Neuronal stem cell (in vitro differentiated cells): ENCODE measurements around the gene AIDA.

Experiments used
- DNase-seq: peaks from one replicate; pipeline ENCODE4 v3.0.0-alpha.2; 2013; ENCODE audit warnings: low spot score
- H2AFZ ChIP-seq: one replicate; pipeline ENCODE4 v1.6.1; 2013; ENCODE audit warnings: mild to moderate bottlenecking, low read length, inconsistent platforms
- H2AK5ac ChIP-seq: 2 replicates; pipeline ENCODE4 v1.6.1; 2013; ENCODE audit warnings: low read depth, mild to moderate bottlenecking, inconsistent platforms, low read length, moderate library complexity, mixed read lengths
- H2BK120ac ChIP-seq: 2 replicates; pipeline ENCODE4 v1.6.1; 2013; ENCODE audit warnings: low read depth, mild to moderate bottlenecking, inconsistent platforms, low read length, moderate library complexity, mixed read lengths
- H2BK12ac ChIP-seq: one replicate; pipeline ENCODE4 v1.6.1; 2013; ENCODE audit warnings: low read length, inconsistent platforms
- H2BK15ac ChIP-seq: 2 replicates; pipeline ENCODE4 v1.6.1; 2013; ENCODE audit warnings: mild to moderate bottlenecking, low read length, inconsistent platforms, mixed read lengths
- H2BK5ac ChIP-seq: one replicate; pipeline ENCODE4 v1.6.1; 2013; ENCODE audit warnings: inconsistent platforms, mild to moderate bottlenecking, low read length, moderate library complexity
- H3K14ac ChIP-seq: one replicate; pipeline ENCODE4 v1.6.1; 2013; ENCODE audit warnings: low read length, inconsistent platforms
- H3K18ac ChIP-seq: 2 replicates; pipeline ENCODE4 v1.6.1; 2013; ENCODE audit warnings: low read length, inconsistent platforms
- H3K23ac ChIP-seq: 2 replicates; pipeline ENCODE4 v1.6.1; 2013; ENCODE audit warnings: low read depth, mild to moderate bottlenecking, mixed read lengths, low read length, inconsistent platforms; ENCODE audit not compliant: poor library complexity
- H3K27ac ChIP-seq: replicated peaks from 3 replicates; pipeline ENCODE4 v1.5.1; 2013; ENCODE audit warnings: low read length, inconsistent platforms
- H3K27me3 ChIP-seq, 3 experiments: 2 replicates each; pipeline ENCODE4 v1.6.1; 2013; ENCODE audit warnings: low read length in 3 of 3, mild to moderate bottlenecking in 2 of 3, inconsistent platforms in 1 of 3, low read depth in 1 of 3, mixed read lengths in 1 of 3, moderate library complexity in 1 of 3; ENCODE audit not compliant: control insufficient read depth in 3 of 3, insufficient read depth in 3 of 3
- H3K36me3 ChIP-seq, 2 donors: replicated peaks in 1 of 2; 2 replicates each; pipeline ENCODE4 v1.6.1; 2013; ENCODE audit warnings: low read length in 2 of 2; ENCODE audit not compliant: control insufficient read depth in 2 of 2, insufficient read depth in 2 of 2
- H3K4ac ChIP-seq: 2 replicates; pipeline ENCODE4 v1.6.1; 2013; ENCODE audit warnings: inconsistent platforms, mild to moderate bottlenecking, low read length, moderate library complexity
- H3K4me1 ChIP-seq, 2 donors: 1 replicate in 1 of 2; 2 replicates in 1 of 2; pipeline ENCODE4 v1.6.1; 2013; ENCODE audit warnings: low read length in 2 of 2, low read depth in 1 of 2; ENCODE audit not compliant: control insufficient read depth in 2 of 2, insufficient read depth in 1 of 2
- H3K4me2 ChIP-seq: one replicate; pipeline ENCODE4 v1.6.1; 2013; ENCODE audit warnings: mild to moderate bottlenecking, low read length, inconsistent platforms; ENCODE audit not compliant: insufficient read depth, poor library complexity, severe bottlenecking
- H3K4me3 ChIP-seq, 2 donors: 2 replicates each; pipeline ENCODE4 v1.5.1; 2013; ENCODE audit warnings: low read length in 2 of 2, mild to moderate bottlenecking in 2 of 2, inconsistent platforms in 1 of 2, moderate library complexity in 1 of 2
- H3K79me1 ChIP-seq: one replicate; pipeline ENCODE4 v1.6.1; 2013; ENCODE audit warnings: low read depth, mild to moderate bottlenecking, inconsistent platforms, low read length, moderate library complexity
- H3K9ac ChIP-seq: one replicate; pipeline ENCODE4 v1.6.1; 2013; ENCODE audit warnings: mild to moderate bottlenecking, low read depth, low read length, inconsistent platforms; ENCODE audit not compliant: poor library complexity
- H3K9me3 ChIP-seq, 2 donors: replicated peaks in 1 of 2; 2 replicates each; pipeline versions ENCODE3 to v1.6.1; 2013; ENCODE audit warnings: low read length in 2 of 2, mild to moderate bottlenecking in 2 of 2, inconsistent platforms in 1 of 2, low read depth in 1 of 2, mixed read lengths in 1 of 2, moderate library complexity in 1 of 2; ENCODE audit not compliant: control insufficient read depth in 2 of 2, insufficient read depth in 1 of 2
- H4K8ac ChIP-seq: one replicate; pipeline ENCODE4 v1.6.1; 2013; ENCODE audit warnings: low read depth, mild to moderate bottlenecking, inconsistent platforms, low read length, moderate library complexity
- H4K91ac ChIP-seq: one replicate; pipeline ENCODE4 v1.6.1; 2013; ENCODE audit warnings: low read length, low read depth, mild to moderate bottlenecking, inconsistent platforms; ENCODE audit not compliant: poor library complexity
- WGBS, 2 donors: extraction: QIAGEN DNeasy Blood & Tissue Kit; methylation state at CpG; one replicate each; pipeline ENCODE4 v1.1.7; 2013; ENCODE audit warnings: missing lambda C conversion rate in 2 of 2, mixed read lengths in 1 of 2; ENCODE audit not compliant: insufficient read length in 2 of 2, insufficient replicate concordance in 1 of 2; ENCODE audit errors: extremely low coverage in 2 of 2; 5-methylcytosine and 5-hydroxymethylcytosine counted together

The AIDA gene

DNA sequence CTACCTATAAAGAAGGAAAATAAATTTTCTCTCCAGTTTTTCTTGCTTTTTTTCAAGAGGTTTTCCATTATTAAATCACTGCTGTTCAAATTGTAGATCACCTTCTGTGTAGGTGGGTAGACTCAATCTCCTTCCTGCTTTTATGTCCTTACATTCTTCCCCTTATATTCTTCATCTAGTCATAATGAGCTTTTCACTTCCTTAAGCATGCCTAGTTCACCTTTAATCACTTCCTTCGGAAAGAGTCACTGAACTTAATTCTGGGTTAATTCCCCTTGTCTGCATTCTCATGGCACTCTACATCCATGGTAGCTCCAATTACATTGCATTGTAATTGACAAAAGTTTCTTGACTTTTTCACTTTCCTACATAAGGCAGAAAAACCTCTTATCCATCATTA, 18.6 kb upstream of the AIDA start:
- Histone ChIP-seq H3K79me1 (no peaks in the 10 kb centered on the region), H3K9ac (no peak overlapping the region), H2BK5ac (no peak overlapping the region), H2AFZ (no peak overlapping the region), H3K9me3 (no peaks in the 10 kb centered on the region), H2BK15ac (no peak overlapping the region), H4K91ac (no peak overlapping the region), H2AK5ac (no peak overlapping the region), H3K4me2 (no peak overlapping the region), H3K18ac (no peak overlapping the region), H2BK12ac (no peak overlapping the region), H3K23ac (no peak overlapping the region), H3K27ac (no peak overlapping the region), H2BK120ac (no peak overlapping the region), H3K4me1 (no peaks in the 10 kb centered on the region), H3K36me3 (peaks cover 2 to 98% of the 10 kb centered on the region in 2 donors), H4K8ac (no peak overlapping the region), H3K14ac (no peak overlapping the region), H3K4me3 (no peak overlapping the region), H3K4ac (no peak overlapping the region), H3K27me3 (no peaks in the 10 kb centered on the region)
- no CpG with 5 or more reads among the region's 1 CpG for WGBS, 2 donors
- no peak for DNase-seq

DNA sequence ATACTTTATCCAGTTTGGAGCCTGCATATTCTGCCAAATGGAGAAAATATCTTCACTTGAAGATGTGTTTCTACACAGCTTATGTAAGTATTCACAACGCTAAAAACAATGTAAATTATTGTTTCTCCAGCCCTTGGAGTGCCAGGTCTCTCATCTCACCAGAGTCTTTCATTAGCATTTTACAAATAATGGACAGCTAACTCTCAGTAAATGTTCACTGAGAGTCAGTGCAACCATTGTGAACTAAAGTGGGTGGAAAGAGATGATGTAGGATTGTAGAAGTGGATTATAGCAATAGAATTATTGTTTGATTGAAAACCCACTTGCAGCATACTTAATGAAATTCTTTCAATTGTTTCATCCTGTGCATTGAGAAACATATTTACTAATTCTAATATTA, 16.5 kb upstream of the AIDA start:
- H2BK12ac ChIP-seq = no peak overlapping the region
- H3K4me2 ChIP-seq = no peak overlapping the region
- H3K36me3 ChIP-seq = peaks cover 2 to 98% of the 10 kb centered on the region in 2 donors
- no peaks in the 10 kb centered on the region for H3K4me1 ChIP-seq
- no peaks in the 10 kb centered on the region for H3K79me1 ChIP-seq
- H3K18ac ChIP-seq = no peak overlapping the region
- no peak overlapping the region for H2AFZ ChIP-seq
- WGBS, 2 donors = no CpG with 5 or more reads among the region's 1 CpG
- H2BK15ac ChIP-seq = no peak overlapping the region
- H3K27me3 ChIP-seq = no peaks in the 10 kb centered on the region
- DNase-seq = no peak
- no peak overlapping the region for H3K4me3 ChIP-seq
- H3K23ac ChIP-seq = no peak overlapping the region
- no peak overlapping the region for H4K91ac ChIP-seq
- no peak overlapping the region for H3K4ac ChIP-seq
- H3K14ac ChIP-seq = no peak overlapping the region
- H3K9ac ChIP-seq = no peak overlapping the region
- H4K8ac ChIP-seq = no peak overlapping the region
- no peak overlapping the region for H3K27ac ChIP-seq
- H3K9me3 ChIP-seq = no peaks in the 10 kb centered on the region
- H2BK5ac ChIP-seq = no peak overlapping the region
- H2AK5ac ChIP-seq = no peak overlapping the region
- H2BK120ac ChIP-seq = no peak overlapping the region

DNA sequence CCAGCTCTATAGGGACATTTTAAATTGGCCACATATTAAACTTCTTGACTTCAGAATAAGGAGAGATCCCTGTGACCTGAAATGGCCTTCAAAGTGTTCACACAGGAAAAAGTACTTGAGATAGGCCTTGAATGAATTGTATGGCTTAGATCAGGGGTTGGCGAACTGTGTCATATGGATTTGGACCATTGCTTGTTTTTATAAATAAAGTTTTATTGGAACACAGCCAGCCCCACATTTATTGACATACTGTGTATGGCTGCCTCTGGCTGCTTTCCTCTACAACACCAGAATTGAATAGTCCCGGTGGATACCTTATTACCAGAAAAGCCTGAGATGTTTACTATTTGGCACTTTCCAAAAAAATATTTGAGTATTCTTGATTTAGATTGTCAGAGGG, 4.1 kb upstream of the AIDA start:
- no peak overlapping the region for H3K18ac ChIP-seq
- H3K9ac ChIP-seq = no peak overlapping the region
- no peak overlapping the region for H2AK5ac ChIP-seq
- no peak overlapping the region for H3K4me3 ChIP-seq
- H4K8ac ChIP-seq = no peak overlapping the region
- H3K27ac ChIP-seq = no peak overlapping the region
- no peak overlapping the region for H2BK120ac ChIP-seq
- H2BK15ac ChIP-seq = no peak overlapping the region
- no peak overlapping the region for H2BK5ac ChIP-seq
- no peak overlapping the region for H4K91ac ChIP-seq
- H3K4ac ChIP-seq = no peak overlapping the region
- no CpG with 5 or more reads among the region's 2 CpGs for WGBS, 2 donors
- no peaks in the 10 kb centered on the region for H3K27me3 ChIP-seq
- no peak overlapping the region for H2BK12ac ChIP-seq
- no peak overlapping the region for H3K4me2 ChIP-seq
- no peak overlapping the region for H3K14ac ChIP-seq
- peaks cover 3% of the 10 kb centered on the region for H3K79me1 ChIP-seq
- H2AFZ ChIP-seq = no peak overlapping the region
- DNase-seq = no peak
- peaks cover 2 to 57% of the 10 kb centered on the region in 2 donors for H3K36me3 ChIP-seq
- H3K4me1 ChIP-seq = no peaks in the 10 kb centered on the region
- no peaks in the 10 kb centered on the region for H3K9me3 ChIP-seq
- no peak overlapping the region for H3K23ac ChIP-seq

DNA sequence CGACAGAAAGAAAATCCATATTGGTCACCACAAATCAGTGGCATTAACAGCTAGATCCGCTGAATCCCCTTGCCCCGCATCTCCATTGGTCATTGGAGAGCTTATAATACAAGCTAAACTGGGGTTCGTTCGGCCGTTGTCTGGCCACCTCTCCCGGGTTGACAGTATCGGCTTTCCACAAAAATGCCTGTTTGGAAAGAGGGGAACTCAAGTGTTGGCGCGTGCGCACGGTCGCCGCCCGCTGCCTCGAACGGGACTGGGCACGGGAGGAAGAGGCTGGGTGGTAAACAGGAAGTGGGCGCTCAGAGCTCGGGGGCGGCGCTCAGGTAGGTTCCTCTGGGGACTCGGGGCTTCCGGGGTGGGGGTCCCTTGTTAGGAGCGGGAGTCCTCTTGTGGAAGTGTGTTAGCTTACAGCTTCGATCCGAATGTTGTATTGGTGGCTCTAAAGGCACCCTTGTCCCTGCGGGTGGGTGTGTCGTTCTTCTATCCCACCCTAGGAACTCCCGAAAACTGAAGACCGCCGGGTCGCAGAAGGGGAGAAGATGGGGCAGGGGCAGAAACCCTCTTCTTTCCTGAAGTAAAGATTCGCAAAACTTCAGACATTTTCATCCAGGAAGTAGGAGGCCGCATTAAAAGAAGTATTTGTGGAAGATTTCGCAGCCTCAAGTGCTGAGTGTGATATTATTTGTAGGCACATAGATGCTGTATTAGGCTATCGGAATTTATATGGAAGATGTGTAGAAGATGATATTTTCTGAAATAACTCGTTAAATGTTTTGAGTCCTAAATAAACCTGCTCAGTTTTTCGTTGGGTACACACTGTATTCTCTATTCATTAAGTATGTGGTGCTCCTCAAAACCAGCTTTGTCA, 1.0 kb upstream of the AIDA start:
- H2AFZ ChIP-seq = peak overlapping the region; percentile 99
- H3K27ac ChIP-seq = peak overlapping the region; percentile 48
- no peak overlapping the region for H3K4ac ChIP-seq
- H3K79me1 ChIP-seq = peaks cover 4% of the 10 kb centered on the region
- no peak overlapping the region for H3K18ac ChIP-seq
- H3K36me3 ChIP-seq = peaks cover 2 to 30% of the 10 kb centered on the region in 2 donors
- no peaks in the 10 kb centered on the region for H3K9me3 ChIP-seq
- no peak overlapping the region for H2BK120ac ChIP-seq
- no peak overlapping the region for H2BK15ac ChIP-seq
- H3K27me3 ChIP-seq = no peaks in the 10 kb centered on the region
- H3K23ac ChIP-seq = no peak overlapping the region
- peak overlapping the region; percentile 60 for H3K4me2 ChIP-seq
- no peak overlapping the region for H2BK12ac ChIP-seq
- peaks cover 0 to 5% of the 10 kb centered on the region in 2 donors for H3K4me1 ChIP-seq
- WGBS, 2 donors = no CpG with 5 or more reads among the region's 39 CpGs
- peak; percentile 90 for DNase-seq
- no peak overlapping the region for H3K9ac ChIP-seq
- no peak overlapping the region for H3K14ac ChIP-seq
- peak overlapping the region; percentile 97 to 98 for H3K4me3 ChIP-seq
- no peak overlapping the region for H4K8ac ChIP-seq
- H2BK5ac ChIP-seq = no peak overlapping the region
- no peak overlapping the region for H4K91ac ChIP-seq
- H2AK5ac ChIP-seq = no peak overlapping the region
